ENCODE measurements around the gene NFYC.

GRCh38 chr1:40801742-40802077 is 110.2 kb downstream of the NFYC start:
- TF ChIP-seq CTCF (IDR thresholded peaks at IDR 0.05) (no peak), POLR2A (IDR thresholded peaks at IDR 0.05) (no peak)

Measured in uterus (tissue), 2 donors.